Subcutaneous abdominal adipose tissue (tissue), 5 donors: ENCODE data around the gene ATP8A1.

ENCODE experiments used
- H3K27ac ChIP-seq: one replicate; pipeline ENCODE4 v1.7.0; 2013; ENCODE audit warnings: low read depth, mild to moderate bottlenecking, inconsistent platforms, low read length, moderate library complexity
- H3K27me3 ChIP-seq, 5 donors: one replicate each; pipeline ENCODE4 v1.7.0; 2013; ENCODE audit warnings: low read length in 5 of 5, inconsistent platforms in 1 of 5; ENCODE audit not compliant: control insufficient read depth in 5 of 5, insufficient read depth in 4 of 5
- H3K36me3 ChIP-seq, 5 donors: one replicate each; pipeline ENCODE4 v1.7.0; 2013; ENCODE audit warnings: low read length in 5 of 5; ENCODE audit not compliant: control insufficient read depth in 5 of 5, insufficient read depth in 5 of 5
- H3K4me1 ChIP-seq, 5 donors: one replicate each; pipeline ENCODE4 v1.7.0; 2013; ENCODE audit warnings: low read length in 5 of 5, mild to moderate bottlenecking in 3 of 5, moderate library complexity in 1 of 5; ENCODE audit not compliant: control insufficient read depth in 5 of 5, insufficient read depth in 5 of 5
- H3K4me3 ChIP-seq, 5 donors: one replicate each; pipeline ENCODE4 v1.7.0; 2013; ENCODE audit warnings: low read length in 5 of 5, low read depth in 1 of 5
- H3K9ac ChIP-seq, 5 donors: one replicate each; pipeline ENCODE4 v1.7.0; 2013; ENCODE audit warnings: low read length in 5 of 5, mild to moderate bottlenecking in 4 of 5, moderate library complexity in 3 of 5
- H3K9me3 ChIP-seq, 5 donors: one replicate each; pipeline ENCODE4 v1.7.0; 2013; ENCODE audit warnings: low read length in 5 of 5; ENCODE audit not compliant: control insufficient read depth in 5 of 5
- donor health status: healthy.
- donor health status: healthy.
- donor health status: healthy.
- donor health status: healthy.
- donor health status: healthy.

The ATP8A1 gene

GRCh38 chr4:42531341-42532030 is 125.4 kb downstream of the ATP8A1 start:
- no peak overlapping the region for H3K9ac ChIP-seq
- H3K4me1 ChIP-seq, result no peaks in the 10 kb centered on the region
- H3K9me3 ChIP-seq, result no peaks in the 10 kb centered on the region
- H3K27me3 ChIP-seq, result no peaks in the 10 kb centered on the region
- no peak overlapping the region for H3K27ac ChIP-seq
- peaks cover 0 to 4% (median 2%) of the 10 kb centered on the region in 5 donors for H3K36me3 ChIP-seq
- no peak overlapping the region for H3K4me3 ChIP-seq

- peaks cover 0 to 6% (median 1%) of the 10 kb centered on the region in 5 donors for H3K4me1 ChIP-seq
- no peak overlapping the region for H3K4me3 ChIP-seq
- no peaks in the 10 kb centered on the region for H3K9me3 ChIP-seq
- no peak overlapping the region for H3K27ac ChIP-seq
- no peak overlapping the region for H3K9ac ChIP-seq
- peaks cover 0 to 14% (median 0%) of the 10 kb centered on the region in 5 donors for H3K36me3 ChIP-seq
- H3K27me3 ChIP-seq, result no peaks in the 10 kb centered on the region
These were observed 133.7 kb downstream of the ATP8A1 start for GRCh38 chr4:42523066-42523718.

- Histone ChIP-seq H3K36me3 (peaks cover 0 to 14% (median 0%) of the 10 kb centered on the region in 5 donors), H3K27me3 (no peaks in the 10 kb centered on the region)
These were observed 137.0 kb downstream of the ATP8A1 start for GRCh38 chr4:42519803-42520417.

GRCh38 chr4:42515156-42515884 is 141.6 kb downstream of the ATP8A1 start:
- no peak overlapping the region for H3K27ac ChIP-seq
- no peaks in the 10 kb centered on the region for H3K36me3 ChIP-seq
- H3K4me3 ChIP-seq, result no peak overlapping the region
- no peak overlapping the region for H3K9ac ChIP-seq
- H3K9me3 ChIP-seq, result no peaks in the 10 kb centered on the region
- H3K4me1 ChIP-seq, result peaks cover 0 to 4% (median 0%) of the 10 kb centered on the region in 5 donors
- no peaks in the 10 kb centered on the region for H3K27me3 ChIP-seq

More at GRCh38 chr4:42519803-42520417, 137.0 kb downstream of the ATP8A1 start:
- Histone ChIP-seq H3K4me1 (peaks cover 0 to 6% (median 1%) of the 10 kb centered on the region in 5 donors), H3K27ac (no peak overlapping the region), H3K9ac (no peak overlapping the region), H3K4me3 (no peak overlapping the region), H3K9me3 (no peaks in the 10 kb centered on the region)

GRCh38 chr4:42513748-42514492 is 143.0 kb downstream of the ATP8A1 start:
- H3K9ac ChIP-seq, result no peak overlapping the region
- H3K36me3 ChIP-seq, result no peaks in the 10 kb centered on the region
- H3K27me3 ChIP-seq, result no peaks in the 10 kb centered on the region
- no peaks in the 10 kb centered on the region for H3K9me3 ChIP-seq
- no peak overlapping the region for H3K4me3 ChIP-seq
- H3K4me1 ChIP-seq, result peaks cover 0 to 4% (median 0%) of the 10 kb centered on the region in 5 donors
- H3K27ac ChIP-seq, result no peak overlapping the region

- no peaks in the 10 kb centered on the region for H3K27me3 ChIP-seq
- H3K4me1 ChIP-seq, result peaks cover 0 to 4% (median 0%) of the 10 kb centered on the region in 5 donors
These were observed 144.7 kb downstream of the ATP8A1 start for GRCh38 chr4:42512226-42512625.

GRCh38 chr4:42510225-42510624 is 146.7 kb downstream of the ATP8A1 start:
- Histone ChIP-seq H3K27ac (no peak overlapping the region), H3K4me1 (peaks cover 0 to 4% (median 0%) of the 10 kb centered on the region in 5 donors), H3K27me3 (no peaks in the 10 kb centered on the region), H3K9ac (no peak overlapping the region), H3K4me3 (no peak overlapping the region), H3K9me3 (no peaks in the 10 kb centered on the region), H3K36me3 (peaks cover 0 to 8% (median 0%) of the 10 kb centered on the region in 5 donors)

More at GRCh38 chr4:42512226-42512625, 144.7 kb downstream of the ATP8A1 start:
- Histone ChIP-seq H3K9me3 (no peaks in the 10 kb centered on the region), H3K27ac (no peak overlapping the region), H3K4me3 (no peak overlapping the region), H3K9ac (no peak overlapping the region), H3K36me3 (no peaks in the 10 kb centered on the region)

- Histone ChIP-seq H3K4me1 (no peaks in the 10 kb centered on the region), H3K27me3 (no peaks in the 10 kb centered on the region), H3K4me3 (no peak overlapping the region), H3K9ac (no peak overlapping the region), H3K36me3 (peaks cover 0 to 8% (median 6%) of the 10 kb centered on the region in 5 donors), H3K27ac (no peak overlapping the region), H3K9me3 (no peaks in the 10 kb centered on the region)
These were observed 155.1 kb downstream of the ATP8A1 start for GRCh38 chr4:42501624-42502401.

- Histone ChIP-seq H3K36me3 (peaks cover 0 to 8% (median 0%) of the 10 kb centered on the region in 5 donors), H3K27ac (no peak overlapping the region), H3K9ac (no peak overlapping the region), H3K27me3 (no peaks in the 10 kb centered on the region), H3K4me3 (no peak overlapping the region), H3K4me1 (no peaks in the 10 kb centered on the region), H3K9me3 (no peaks in the 10 kb centered on the region)
These were observed 158.9 kb downstream of the ATP8A1 start for GRCh38 chr4:42498040-42498439.
